HG02623 (cell line): Measurements from ENCODE around the gene NR4A1.

Experiments used
- ATAC-seq: cut with Tn5 transposase; IDR thresholded peaks from one replicate; pipeline ENCODE4 v1.9.1; 2021; ENCODE audit warnings: moderate library complexity; ENCODE audit not compliant: unreplicated experiment

NR4A1 gene

GRCh38 chr12:52041035-52041434, 10.2 kb upstream of the NR4A1 start:
- ATAC-seq, result no peak

- no peak for ATAC-seq
Observed at GRCh38 chr12:52041695-52042123, 9.5 kb upstream of the NR4A1 start.

GRCh38 chr12:52042706-52043385, 8.4 kb upstream of the NR4A1 start:
- no peak for ATAC-seq

- ATAC-seq, result no peak
Observed at GRCh38 chr12:52043386-52044212, 7.6 kb upstream of the NR4A1 start.

GRCh38 chr12:52044292-52044983, 6.8 kb upstream of the NR4A1 start:
- ATAC-seq, result no peak

GRCh38 chr12:52045794-52046199, 5.4 kb upstream of the NR4A1 start:
- ATAC-seq, result no peak

GRCh38 chr12:52046859-52047258, 4.4 kb upstream of the NR4A1 start:
- no peak for ATAC-seq

GRCh38 chr12:52049286-52049685, 2.0 kb upstream of the NR4A1 start:
- ATAC-seq, result no peak

GRCh38 chr12:52049688-52050087, 1.6 kb upstream of the NR4A1 start:
- ATAC-seq, result no peak

DNA sequence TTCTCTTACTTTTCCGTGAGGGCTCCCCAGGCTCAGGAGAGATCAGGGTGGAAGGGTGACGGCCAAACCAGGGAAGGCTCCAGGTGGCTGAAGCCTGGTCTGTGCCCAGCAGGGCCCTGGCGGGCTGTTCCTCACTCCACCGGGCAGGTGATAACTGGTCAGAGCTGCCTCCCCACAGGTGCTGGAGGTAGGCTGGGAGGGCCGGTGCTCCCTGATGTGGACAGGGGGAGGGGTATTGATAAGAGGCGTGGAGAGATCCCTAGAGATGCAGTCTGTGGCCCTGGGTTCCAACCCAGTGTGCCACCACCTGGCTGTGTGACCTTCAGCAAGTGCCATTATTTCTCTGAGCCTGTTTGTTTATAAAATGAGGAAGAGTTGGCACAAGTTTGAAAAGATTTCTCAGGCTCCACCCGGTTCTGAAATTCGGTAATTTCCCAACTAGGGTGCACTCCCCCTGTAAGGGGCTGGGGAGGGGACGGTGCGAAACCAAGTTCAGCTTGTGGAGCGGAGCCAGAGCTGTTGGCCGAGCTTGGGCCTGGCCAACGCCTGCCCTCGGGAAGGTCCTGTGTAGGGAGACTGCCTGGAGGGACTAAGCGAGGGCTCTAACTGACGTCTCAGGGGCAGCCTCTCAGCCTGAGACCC, 1.0 kb upstream of the NR4A1 start:
- ATAC-seq, result no peak

- ATAC-seq, result no peak
Observed at GRCh38 chr12:52052468-52053186, 1.4 kb downstream of the NR4A1 start.

DNA sequence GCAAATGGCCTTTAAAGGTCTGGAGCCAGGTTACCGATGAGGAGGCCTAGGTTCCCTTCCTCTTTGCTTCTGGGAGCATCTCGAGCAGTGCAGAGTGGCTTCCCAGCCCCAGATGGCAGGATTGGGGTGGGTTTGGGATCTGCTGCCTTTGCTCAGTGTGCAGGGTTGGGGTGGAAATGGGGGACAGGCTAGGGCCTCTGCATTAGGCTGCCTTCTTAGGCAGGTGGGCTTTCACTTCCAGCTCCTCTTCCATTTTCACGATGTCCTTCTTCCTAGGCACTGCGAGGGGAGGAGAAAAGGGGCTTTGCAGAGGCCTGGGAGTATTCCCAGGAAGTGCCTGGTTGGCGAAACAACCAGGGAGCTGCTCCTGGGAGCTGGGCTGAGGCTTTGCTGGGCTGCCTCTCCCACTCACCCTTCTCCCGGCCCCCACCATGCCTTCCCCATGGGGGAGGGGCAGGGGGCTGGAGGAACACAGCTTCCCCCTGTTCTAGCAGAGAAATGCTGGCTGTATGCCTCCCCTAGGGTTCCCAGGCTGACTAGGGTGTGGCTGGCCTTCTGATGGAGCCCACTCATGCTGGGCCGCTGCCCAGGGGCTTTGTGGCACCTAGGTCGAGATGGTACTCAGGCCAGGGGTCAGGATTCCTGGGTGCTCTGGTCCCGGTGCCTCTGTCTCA, 2.4 kb downstream of the NR4A1 start:
- ATAC-seq, result no peak

DNA sequence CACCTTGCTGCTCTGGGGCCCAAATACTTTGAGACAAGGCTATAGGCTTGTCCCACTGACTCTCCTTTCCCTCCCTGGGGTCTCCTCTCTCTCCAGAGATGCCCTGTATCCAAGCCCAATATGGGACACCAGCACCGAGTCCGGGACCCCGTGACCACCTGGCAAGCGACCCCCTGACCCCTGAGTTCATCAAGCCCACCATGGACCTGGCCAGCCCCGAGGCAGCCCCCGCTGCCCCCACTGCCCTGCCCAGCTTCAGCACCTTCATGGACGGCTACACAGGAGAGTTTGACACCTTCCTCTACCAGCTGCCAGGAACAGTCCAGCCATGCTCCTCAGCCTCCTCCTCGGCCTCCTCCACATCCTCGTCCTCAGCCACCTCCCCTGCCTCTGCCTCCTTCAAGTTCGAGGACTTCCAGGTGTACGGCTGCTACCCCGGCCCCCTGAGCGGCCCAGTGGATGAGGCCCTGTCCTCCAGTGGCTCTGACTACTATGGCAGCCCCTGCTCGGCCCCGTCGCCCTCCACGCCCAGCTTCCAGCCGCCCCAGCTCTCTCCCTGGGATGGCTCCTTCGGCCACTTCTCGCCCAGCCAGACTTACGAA, 3.1 kb downstream of the NR4A1 start:
- no peak for ATAC-seq

DNA sequence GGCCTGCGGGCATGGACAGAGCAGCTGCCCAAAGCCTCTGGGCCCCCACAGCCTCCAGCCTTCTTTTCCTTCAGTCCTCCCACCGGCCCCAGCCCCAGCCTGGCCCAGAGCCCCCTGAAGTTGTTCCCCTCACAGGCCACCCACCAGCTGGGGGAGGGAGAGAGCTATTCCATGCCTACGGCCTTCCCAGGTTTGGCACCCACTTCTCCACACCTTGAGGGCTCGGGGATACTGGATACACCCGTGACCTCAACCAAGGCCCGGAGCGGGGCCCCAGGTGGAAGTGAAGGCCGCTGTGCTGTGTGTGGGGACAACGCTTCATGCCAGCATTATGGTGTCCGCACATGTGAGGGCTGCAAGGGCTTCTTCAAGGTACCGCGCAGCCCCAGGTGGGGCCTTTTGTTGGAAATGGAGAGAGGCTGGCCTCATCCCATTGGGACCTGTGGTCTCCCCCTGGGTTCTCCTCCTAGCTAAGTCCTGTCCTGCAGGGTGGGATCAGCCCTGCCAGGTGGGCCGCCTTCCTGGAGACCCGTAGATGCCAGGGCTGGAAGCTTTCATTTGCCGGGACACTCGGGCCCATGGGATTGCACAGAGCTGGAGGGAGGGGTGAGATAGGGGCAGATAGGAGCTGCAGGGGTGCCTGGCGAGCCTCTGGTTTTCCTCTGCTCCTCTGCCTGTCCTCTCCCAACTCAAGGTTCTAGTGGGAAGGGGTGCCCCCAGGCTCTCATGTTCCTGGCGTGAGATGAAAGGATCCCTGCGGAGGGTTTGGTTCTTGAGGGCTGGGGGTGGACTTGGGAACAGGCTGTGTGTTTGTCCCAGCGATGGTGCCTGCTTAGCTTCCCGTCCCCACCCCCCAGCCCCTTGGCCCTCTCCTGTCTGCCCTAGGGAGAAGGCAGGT, 3.8 kb downstream of the NR4A1 start:
- ATAC-seq, result no peak

- no peak for ATAC-seq
Observed at GRCh38 chr12:52055731-52056711, 4.8 kb downstream of the NR4A1 start.

DNA sequence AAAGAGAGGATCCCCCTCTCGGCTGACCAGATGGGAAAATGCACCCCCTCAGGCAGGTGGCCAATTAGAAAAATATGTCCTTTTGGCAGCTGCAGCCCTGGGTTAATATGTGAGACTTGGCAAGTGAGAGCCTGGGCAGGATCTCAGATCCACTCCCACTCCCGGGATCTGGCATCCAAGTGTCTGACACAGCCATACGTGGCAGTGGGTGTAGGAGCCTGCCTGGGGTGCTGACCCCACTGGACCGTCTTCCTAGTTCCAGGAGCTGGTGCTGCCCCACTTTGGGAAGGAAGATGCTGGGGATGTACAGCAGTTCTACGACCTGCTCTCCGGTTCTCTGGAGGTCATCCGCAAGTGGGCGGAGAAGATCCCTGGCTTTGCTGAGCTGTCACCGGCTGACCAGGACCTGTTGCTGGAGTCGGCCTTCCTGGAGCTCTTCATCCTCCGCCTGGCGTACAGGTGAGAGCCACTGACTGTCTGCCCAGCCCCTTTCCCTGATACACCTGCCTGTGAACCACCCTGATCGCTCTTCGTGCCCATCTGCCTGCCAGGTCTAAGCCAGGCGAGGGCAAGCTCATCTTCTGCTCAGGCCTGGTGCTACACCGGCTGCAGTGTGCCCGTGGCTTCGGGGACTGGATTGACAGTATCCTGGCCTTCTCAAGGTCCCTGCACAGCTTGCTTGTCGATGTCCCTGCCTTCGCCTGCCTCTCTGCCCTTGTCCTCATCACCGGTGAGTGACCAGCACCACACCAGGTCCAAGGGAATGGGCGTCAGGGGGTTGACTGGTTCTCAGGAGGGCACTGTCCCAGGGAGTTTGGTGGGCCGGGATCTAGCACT, 5.8 kb downstream of the NR4A1 start:
- ATAC-seq, result no peak
